NCI-H187 treated with DMSO at 0.1 percent for 48 hours (cell line): ENCODE results near the gene IFNGR2.
"Not testable (repeated sequence)": the region's sequence is repeated elsewhere in the genome, so short reads cannot be mapped to it uniquely, and the experiment has no call there.

Experiments
- DNase-seq: peaks from one replicate; lab custom pipeline; 2025; lab: John Stamatoyannopoulos, UW

IFNGR2 gene

GRCh38 chr21:33377221-33377920 is 25.8 kb upstream of the IFNGR2 start:
- no peak for DNase-seq

- no peak for DNase-seq
Measured at GRCh38 chr21:33378081-33378480, 25.1 kb upstream of the IFNGR2 start.

DNA sequence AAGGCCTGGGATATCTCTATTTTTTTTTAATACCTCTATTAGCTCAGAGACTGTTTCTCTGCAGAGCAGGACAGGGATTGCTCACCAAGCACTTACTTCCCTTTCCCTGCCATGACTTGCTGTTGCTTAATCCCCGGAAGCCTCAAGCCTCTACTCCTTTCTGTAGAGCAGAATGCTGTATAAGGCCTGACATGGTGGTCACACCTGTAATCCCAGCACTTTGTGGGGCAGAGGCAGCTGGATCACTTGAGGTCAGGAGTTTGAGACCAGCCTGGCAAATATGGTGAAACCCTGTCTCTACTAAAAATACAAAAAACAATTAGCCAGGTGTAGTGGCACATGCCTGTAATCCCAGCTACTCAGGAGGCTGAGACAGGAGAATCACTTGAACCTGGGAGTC is 23.3 kb upstream of the IFNGR2 start:
- not testable (repeated sequence) for DNase-seq

GRCh38 chr21:33380483-33380998 is 22.7 kb upstream of the IFNGR2 start:
- DNase-seq = no peak

GRCh38 chr21:33381381-33381780 is 21.8 kb upstream of the IFNGR2 start:
- not testable (repeated sequence) for DNase-seq

GRCh38 chr21:33383056-33383888 is 19.9 kb upstream of the IFNGR2 start:
- DNase-seq = no peak

GRCh38 chr21:33384841-33385331 is 18.3 kb upstream of the IFNGR2 start:
- DNase-seq = no peak

- no peak for DNase-seq
Measured at GRCh38 chr21:33386222-33386784, 16.9 kb upstream of the IFNGR2 start.

DNA sequence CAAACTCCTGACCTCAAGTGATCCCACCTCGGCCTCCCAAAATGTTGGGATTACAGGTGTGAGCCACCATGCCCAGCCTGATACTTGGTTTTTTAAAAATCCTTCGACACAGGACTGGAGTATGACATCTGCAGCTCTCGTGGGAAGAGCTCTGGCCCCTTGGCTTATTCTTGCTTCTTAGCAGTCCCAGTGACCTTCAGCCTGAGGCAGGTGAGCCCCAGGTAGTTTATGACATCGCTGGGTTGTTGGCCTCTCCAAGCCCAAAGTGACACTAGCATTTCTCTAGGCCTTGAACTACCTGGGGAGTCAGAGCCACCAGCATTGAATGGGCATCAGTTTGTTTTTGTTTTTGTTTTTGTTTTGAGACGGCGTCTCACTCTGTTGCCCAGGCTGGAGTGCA is 15.9 kb upstream of the IFNGR2 start:
- DNase-seq = no peak

GRCh38 chr21:33388188-33388587 is 15.0 kb upstream of the IFNGR2 start:
- DNase-seq = no peak

DNA sequence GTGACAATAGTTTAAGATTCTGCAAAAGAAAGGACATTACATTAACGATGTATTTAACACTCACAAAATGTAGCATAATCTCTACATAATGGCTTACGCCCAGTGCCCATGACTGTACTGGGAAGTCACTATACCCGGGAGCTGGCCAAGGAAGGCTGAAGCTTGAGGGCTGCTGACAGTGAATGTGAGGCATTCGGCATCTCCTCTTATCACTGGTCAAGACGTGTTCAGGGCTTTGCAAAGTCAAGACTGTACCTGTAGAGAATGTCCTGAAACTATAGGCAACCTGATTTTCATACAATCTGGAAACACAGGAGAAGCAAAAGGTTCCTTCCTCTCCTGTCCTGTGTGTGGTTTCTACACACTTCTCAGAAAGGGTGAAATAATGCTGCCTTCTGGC is 12.7 kb upstream of the IFNGR2 start:
- DNase-seq = no peak

- DNase-seq = no peak
Measured at GRCh38 chr21:33391656-33392055, 11.6 kb upstream of the IFNGR2 start.

DNA sequence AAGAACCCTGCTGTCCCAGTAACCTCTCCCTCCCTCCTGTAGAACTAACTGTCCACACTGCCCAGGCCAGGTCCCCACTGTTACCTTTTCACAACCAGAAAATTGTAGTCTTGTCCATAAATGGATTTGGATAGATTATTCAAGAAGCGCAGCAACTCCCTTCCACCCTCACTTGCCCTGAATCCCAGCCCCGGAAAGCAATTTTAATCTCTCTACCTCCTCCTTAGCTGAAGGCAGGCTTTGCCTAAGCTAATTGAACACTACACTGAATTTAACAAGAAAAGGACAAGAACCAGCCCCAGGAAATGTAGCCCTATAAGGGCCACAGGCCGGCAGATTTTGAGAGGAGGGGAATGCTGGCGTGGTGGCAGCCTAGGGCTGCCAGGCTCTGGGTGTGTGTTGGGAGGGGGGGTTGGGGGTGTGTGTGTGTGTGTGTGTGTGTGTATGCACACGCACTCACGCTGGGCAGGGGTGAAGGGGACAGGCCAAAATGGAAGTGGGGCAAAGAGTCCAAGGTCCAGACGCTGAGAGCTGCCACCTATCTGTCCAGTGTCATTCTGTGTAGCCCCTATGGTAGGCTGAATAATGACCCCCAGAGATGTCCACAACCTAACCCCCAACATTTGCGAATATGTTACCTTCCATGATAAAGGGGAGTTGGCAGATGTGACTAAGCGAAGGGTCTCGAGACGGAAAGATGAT is 10.8 kb upstream of the IFNGR2 start:
- no peak for DNase-seq

GRCh38 chr21:33393348-33393747 is 9.9 kb upstream of the IFNGR2 start:
- no peak for DNase-seq

DNA sequence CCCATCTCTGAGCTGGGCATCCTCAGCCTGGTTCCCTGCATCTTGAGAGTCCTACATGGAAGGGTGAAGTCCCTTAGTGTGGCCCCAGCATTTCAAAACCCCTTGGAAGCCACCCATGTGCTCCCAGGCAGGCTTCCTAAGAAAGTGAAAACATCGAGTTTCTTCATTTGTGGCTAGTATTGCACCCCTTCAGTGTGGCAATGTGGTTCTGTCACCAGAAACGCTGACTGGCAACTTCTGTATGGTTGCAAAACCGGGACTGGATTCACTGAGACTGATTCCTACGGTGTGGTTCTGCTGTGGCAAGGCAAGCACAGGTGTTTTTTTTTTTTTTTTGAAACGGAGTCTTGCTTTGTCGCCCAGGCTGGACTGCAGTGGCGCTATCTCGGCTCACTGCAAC is 9.0 kb upstream of the IFNGR2 start:
- DNase-seq = no peak

GRCh38 chr21:33395891-33396331 is 7.3 kb upstream of the IFNGR2 start:
- DNase-seq = no peak

DNA sequence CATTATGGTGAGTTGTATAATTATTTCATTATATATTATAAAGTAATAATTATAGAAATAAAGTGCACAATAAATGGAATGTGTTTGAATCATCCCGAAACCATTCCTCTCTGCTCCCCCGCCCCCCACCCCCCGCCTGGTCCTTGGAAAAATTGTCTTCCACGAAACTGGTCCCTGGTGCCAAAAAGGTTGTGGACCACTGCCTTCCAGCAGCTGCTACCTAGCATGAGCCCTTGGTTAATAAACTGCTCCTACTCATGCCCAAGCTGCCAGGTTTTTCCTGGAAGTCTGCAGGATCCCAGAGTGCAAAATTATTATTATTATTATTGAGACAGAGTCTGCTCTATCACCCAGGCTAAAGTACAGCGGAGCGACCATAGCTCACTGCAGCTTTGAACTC is 6.8 kb upstream of the IFNGR2 start:
- DNase-seq = no peak

DNA sequence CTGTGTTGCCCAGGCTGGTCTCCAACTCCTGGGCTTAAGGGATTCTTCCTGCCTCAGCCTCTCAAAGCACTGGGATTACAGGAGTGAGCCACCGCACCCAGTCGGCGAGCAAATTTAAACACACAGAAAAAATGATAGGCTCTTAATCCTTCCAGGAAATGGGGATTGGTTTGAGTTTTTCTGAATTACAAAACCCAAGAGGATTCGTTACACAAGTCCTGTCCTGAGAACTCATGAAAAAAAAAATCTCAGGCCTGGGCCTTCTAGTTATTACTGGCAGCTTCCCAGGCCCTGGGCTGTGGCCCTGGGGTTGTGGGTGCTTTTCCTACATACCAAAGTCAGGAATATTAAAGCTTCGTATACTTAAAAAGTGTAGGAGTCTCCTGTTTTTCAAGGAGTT is 6.3 kb upstream of the IFNGR2 start:
- no peak for DNase-seq

DNA sequence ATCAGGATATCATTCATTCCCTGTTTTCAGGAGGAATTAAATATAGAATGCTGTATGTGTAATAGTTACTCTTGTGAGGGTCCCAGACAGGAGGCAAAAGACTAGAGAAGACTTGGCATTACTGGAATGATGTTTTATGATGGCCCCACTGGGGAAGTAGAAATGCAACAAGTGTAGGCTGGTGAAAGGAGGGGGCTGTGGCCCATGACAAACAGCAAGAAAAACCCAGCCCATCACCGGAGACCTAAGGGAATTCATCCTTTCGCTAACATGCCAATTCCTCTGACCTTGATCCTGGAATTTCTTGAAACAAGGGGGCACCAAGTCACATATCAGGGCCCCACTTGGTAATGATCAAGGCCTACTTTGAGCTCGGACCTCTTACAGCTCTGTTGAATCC is 5.5 kb upstream of the IFNGR2 start:
- DNase-seq = no peak

DNA sequence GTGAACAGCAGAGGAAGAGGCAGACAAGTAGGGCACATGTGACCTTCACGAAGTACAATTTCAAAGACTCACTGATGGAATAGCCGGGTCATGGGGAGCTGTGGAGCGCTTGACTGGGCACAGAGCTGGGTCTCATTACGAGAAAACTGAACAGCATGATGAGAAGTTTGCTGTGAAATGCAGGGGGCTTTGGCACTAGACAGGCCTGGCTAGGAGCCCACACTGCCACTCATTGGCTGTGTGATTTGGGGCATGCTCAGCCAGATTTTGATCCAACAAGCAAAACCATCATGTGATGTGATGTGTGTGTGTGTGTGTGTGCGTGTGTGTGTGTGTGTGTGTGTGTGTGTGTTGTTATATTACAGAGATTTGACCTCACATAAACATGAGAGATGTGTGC is 4.9 kb upstream of the IFNGR2 start:
- no peak for DNase-seq

DNA sequence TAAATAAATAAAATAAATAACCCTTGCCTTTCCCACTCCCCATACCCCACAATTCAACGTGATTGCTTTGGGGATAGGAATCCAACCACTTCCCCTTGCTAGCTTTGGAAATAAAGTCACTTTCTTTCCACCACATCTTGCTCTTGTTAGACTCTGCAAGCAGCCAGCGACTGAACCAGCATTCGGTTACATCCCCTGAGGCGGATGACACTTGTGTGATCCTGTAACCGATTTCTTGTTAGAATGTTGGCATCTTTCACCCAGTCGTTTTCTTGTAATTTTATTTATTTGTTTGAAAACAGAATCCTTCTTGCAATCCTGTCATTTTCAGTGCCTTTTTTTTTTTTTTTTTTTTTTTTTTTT is 1.6 kb upstream of the IFNGR2 start:
- DNase-seq = no peak
